WERI-Rb-1 (cell line): Measurements from ENCODE around the gene CABCOCO1.

ENCODE experiments used
- DNase-seq: peaks from one replicate; pipeline ENCODE4 v3.0.0-alpha.2; 2020
- H3K27ac ChIP-seq: fragments of 250-450 bp; sonication (Bioruptor Pico); 2 replicates; pipeline ENCODE4 v1.5.1; 2020; ENCODE audit warnings: mild to moderate bottlenecking, moderate library complexity
- H3K27me3 ChIP-seq: fragments of 250-450 bp; sonication (Bioruptor Pico); 2 replicates; pipeline ENCODE4 v1.5.1; 2021; ENCODE audit warnings: mild to moderate bottlenecking, low read depth, moderate library complexity; ENCODE audit not compliant: insufficient read depth, severe bottlenecking
- H3K36me3 ChIP-seq: fragments of 250-450 bp; sonication (Bioruptor Pico); 2 replicates; pipeline ENCODE4 v1.5.1; 2020; ENCODE audit warnings: mild to moderate bottlenecking, moderate library complexity
- H3K4me3 ChIP-seq: 2 replicates; pipeline ENCODE4 v1.5.1; 2011; ENCODE audit warnings: low read depth, mild to moderate bottlenecking, control low read depth, low read length
- H3K9me3 ChIP-seq: fragments of 250-450 bp; sonication (Bioruptor Pico); 2 replicates; pipeline ENCODE4 v1.5.1; 2021; ENCODE audit warnings: mild to moderate bottlenecking, moderate library complexity; ENCODE audit not compliant: severe bottlenecking
- TF ChIP-seq, protein P1 (sequence below): IDR thresholded peaks from 2 replicates; pipeline ENCODE4 v1.5.1; 2011; ENCODE audit warnings: low read depth, mild to moderate bottlenecking, control low read depth, inconsistent platforms, low read length

The CABCOCO1 gene

DNA sequence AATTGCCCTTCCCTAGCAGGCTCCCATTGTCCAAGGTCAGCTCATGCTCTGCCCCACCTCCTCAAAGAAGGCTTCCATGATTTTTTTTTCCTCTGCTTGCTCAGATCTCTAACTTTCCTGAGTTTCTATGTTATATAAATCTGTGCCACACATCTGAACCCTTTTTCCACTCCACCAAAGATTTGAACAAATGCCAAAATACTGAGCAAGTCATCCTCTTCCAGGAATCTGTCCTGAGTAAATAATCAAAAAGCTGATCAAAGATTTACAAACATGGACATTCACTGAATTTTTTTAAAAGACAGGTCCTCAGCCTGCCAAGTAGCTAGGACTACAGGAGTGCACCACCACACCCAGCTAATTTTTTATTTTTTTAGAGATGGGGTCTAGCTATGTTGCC, 136.0 kb downstream of the CABCOCO1 start:
- TF ChIP-seq, protein P1, sequence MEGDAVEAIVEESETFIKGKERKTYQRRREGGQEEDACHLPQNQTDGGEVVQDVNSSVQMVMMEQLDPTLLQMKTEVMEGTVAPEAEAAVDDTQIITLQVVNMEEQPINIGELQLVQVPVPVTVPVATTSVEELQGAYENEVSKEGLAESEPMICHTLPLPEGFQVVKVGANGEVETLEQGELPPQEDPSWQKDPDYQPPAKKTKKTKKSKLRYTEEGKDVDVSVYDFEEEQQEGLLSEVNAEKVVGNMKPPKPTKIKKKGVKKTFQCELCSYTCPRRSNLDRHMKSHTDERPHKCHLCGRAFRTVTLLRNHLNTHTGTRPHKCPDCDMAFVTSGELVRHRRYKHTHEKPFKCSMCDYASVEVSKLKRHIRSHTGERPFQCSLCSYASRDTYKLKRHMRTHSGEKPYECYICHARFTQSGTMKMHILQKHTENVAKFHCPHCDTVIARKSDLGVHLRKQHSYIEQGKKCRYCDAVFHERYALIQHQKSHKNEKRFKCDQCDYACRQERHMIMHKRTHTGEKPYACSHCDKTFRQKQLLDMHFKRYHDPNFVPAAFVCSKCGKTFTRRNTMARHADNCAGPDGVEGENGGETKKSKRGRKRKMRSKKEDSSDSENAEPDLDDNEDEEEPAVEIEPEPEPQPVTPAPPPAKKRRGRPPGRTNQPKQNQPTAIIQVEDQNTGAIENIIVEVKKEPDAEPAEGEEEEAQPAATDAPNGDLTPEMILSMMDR: no peak
- no peak overlapping the region for H3K27ac ChIP-seq
- H3K36me3 ChIP-seq: no peaks in the 10 kb centered on the region
- no peaks in the 10 kb centered on the region for H3K27me3 ChIP-seq
- H3K4me3 ChIP-seq: no peak overlapping the region
- H3K9me3 ChIP-seq: no peaks in the 10 kb centered on the region
- DNase-seq: no peak

DNA sequence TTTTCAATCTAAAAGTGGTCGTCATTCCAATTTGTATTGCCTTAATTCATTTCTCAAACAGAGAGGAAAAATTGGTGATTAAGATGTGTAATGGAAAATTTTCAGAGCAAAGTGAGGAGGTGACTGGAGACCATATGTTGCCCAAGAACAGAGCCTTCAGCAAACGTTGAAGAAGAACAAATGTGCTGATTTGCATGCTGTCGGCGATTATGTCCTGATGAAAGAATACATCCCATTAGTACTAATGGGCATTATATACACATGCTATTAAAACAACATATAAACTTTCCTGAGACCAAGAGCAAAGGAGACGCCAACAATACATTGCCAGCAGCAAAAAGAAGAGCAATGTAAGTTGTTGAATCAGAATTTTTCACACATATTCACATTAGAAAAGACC, 138.8 kb downstream of the CABCOCO1 start:
- Histone ChIP-seq H3K27ac (no peak overlapping the region), H3K27me3 (no peaks in the 10 kb centered on the region), H3K4me3 (no peak overlapping the region), H3K36me3 (no peaks in the 10 kb centered on the region), H3K9me3 (no peaks in the 10 kb centered on the region)
- DNase-seq: no peak
- TF ChIP-seq, protein P1: no peak

DNA sequence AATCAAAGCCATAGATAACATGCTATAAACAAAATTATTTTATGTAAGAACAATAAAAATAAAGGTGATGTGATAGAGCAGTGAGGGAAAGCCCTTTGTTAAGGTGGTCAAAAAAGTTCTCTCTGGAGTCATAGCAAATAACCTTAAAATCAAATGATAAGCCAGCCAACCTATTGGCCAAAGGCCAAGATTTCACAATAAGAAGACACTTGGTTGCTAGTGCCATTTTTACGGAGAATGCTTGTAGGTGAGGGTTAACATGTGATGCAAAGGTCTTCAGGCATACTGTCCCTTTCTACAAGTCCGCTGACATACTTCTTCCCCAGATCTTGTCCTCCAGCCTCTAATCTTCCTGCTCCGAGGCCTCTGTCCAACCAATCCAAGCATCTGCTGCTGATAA, 140.5 kb downstream of the CABCOCO1 start:
- H3K4me3 ChIP-seq: no peak overlapping the region
- DNase-seq: no peak
- TF ChIP-seq, protein P1: no peak

DNA sequence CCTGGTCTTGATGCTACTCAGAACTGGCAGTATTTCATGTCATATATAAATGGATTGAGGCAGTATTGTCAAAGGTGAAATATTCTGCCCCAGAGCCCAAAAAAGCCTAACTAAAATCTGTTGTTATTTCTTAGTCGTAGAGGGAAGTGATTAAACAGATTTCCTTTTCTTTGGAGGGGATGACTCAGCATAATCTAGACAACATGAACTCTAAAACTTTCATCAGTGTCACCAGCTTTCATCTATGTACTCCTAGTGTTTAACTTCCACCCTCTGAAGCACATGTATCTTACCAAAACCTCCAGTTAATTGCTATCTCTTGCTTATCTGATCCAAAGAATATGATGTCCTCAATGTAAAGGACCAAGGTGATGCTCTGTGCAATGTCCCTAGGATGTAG, 141.7 kb downstream of the CABCOCO1 start:
- Histone ChIP-seq H3K27ac (no peak overlapping the region), H3K9me3 (no peaks in the 10 kb centered on the region), H3K36me3 (no peaks in the 10 kb centered on the region), H3K27me3 (no peaks in the 10 kb centered on the region), H3K4me3 (no peak overlapping the region)
- DNase-seq: no peak
- TF ChIP-seq, protein P1: no peak

More for the DNA sequence above, 140.5 kb downstream of the CABCOCO1 start:
- Histone ChIP-seq H3K36me3 (no peaks in the 10 kb centered on the region), H3K27ac (no peak overlapping the region), H3K9me3 (no peaks in the 10 kb centered on the region), H3K27me3 (no peaks in the 10 kb centered on the region)

DNA sequence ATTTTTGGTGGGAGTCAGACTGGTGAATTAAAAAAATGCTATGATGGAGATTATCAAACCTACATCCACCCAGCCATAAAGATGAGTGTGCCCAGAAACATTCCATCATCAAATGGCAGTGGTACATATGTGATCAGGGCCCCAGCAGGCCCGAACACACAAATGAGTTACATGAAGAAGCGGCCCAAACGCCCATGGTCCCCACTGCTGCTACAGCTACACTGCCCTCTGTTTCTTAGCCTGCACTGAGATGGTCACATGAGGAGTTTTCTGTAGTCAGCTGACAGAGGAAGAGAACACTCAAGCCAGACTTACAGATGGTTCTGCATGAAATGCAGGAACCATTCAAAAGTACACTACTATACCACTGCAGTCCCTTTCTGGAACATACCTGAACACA, 142.4 kb downstream of the CABCOCO1 start:
- H3K27me3 ChIP-seq: no peaks in the 10 kb centered on the region
- H3K27ac ChIP-seq: no peak overlapping the region
- TF ChIP-seq, protein P1: no peak
- no peak for DNase-seq
- H3K9me3 ChIP-seq: no peaks in the 10 kb centered on the region
- no peaks in the 10 kb centered on the region for H3K36me3 ChIP-seq
- no peak overlapping the region for H3K4me3 ChIP-seq

DNA sequence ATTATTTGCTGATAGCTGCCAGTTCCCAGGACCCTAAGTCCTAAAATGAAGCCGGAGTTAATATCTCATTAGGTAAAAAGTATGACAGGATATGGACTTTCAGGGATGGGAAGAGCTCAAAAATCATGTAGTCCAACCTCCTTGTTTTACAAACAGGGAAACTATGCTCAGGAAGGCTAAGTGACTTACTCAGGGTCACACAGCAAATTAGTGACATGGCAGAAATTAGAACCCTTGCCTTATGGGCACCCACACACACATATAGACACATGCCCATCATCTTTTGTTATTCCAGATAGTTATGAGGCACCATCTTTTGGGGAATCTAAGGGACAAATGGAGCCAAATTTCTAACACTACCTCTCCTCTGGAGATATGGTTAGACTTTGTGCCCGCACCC, 147.5 kb downstream of the CABCOCO1 start:
- no peaks in the 10 kb centered on the region for H3K9me3 ChIP-seq
- no peak for DNase-seq
- no peaks in the 10 kb centered on the region for H3K36me3 ChIP-seq
- no peak overlapping the region for H3K4me3 ChIP-seq
- TF ChIP-seq, protein P1: no peak
- no peak overlapping the region for H3K27ac ChIP-seq
- no peaks in the 10 kb centered on the region for H3K27me3 ChIP-seq
